Adrenal gland (tissue), 12 donors: Measurements from ENCODE around the gene PRKN. TPM values are rescaled to one million over a fixed set of nuclear protein-coding genes. Genes with fewer than 3 reads are reported as not detected.

Source experiments
- DNase-seq, 7 donors: peaks; one replicate each; pipeline ENCODE4 v3.0.0-alpha.2; 2019 to 2020
- H3K27ac ChIP-seq, 5 donors: fragments of 200-600 bp; sonication (generic) in 4 of 5; 1 replicate in 3 of 5; 2 replicates in 2 of 5; pipeline versions ENCODE4 v1.5.1 to v1.8.0; 2016 to 2020; ENCODE audit warnings: mild to moderate bottlenecking in 1 of 5
- H3K27me3 ChIP-seq: fragments of 200-600 bp; 2 replicates; pipeline ENCODE4 v1.8.0; 2021
- H3K36me3 ChIP-seq, 2 donors: fragments of 200-600 bp; replicated peaks in 1 of 2; 1 replicate in 1 of 2; 2 replicates in 1 of 2; pipeline versions ENCODE4 v1.5.1 to v1.8.0; 2018 to 2022
- H3K4me1 ChIP-seq, 2 donors: fragments of 200-600 bp; replicated peaks in 1 of 2; 1 replicate in 1 of 2; 2 replicates in 1 of 2; pipeline versions ENCODE4 v1.5.1 to v1.8.0; 2018 to 2021
- H3K4me3 ChIP-seq, 4 donors: fragments of 200-600 bp; sonication (generic) in 3 of 4; one replicate each; pipeline ENCODE4 v1.5.1; 2016 to 2018
- H3K9me3 ChIP-seq, 3 donors: fragments of 200-600 bp; sonication (generic) in 1 of 3; replicated peaks in 1 of 3; 1 replicate in 2 of 3; 2 replicates in 1 of 3; pipeline versions ENCODE4 v1.5.1 to v1.8.0; 2016 to 2021
- CTCF ChIP-seq, 6 experiments: fragments of 450-650 bp in 4 of 6; fragments of 200-600 bp in 2 of 6; sonication (generic) in 1 of 6; IDR thresholded peaks; 1 replicate in 5 of 6; 2 replicates in 1 of 6; pipeline versions ENCODE4 v1.5.1 to v1.8.0; 2016 to 2021; ENCODE audit warnings: antibody characterized with exemption in 6 of 6, mild to moderate bottlenecking in 2 of 6, moderate library complexity in 1 of 6
- POLR2A ChIP-seq, 2 donors: fragments of 450-650 bp; IDR thresholded peaks; one replicate each; pipeline ENCODE4 v1.6.1; 2017; ENCODE audit warnings: antibody characterized with exemption in 2 of 2, mild to moderate bottlenecking in 2 of 2, moderate library complexity in 1 of 2
- WGBS, 4 donors: extraction: QIAGEN DNeasy Blood & Tissue Kit in 2 of 4; methylation state at CpG; one replicate each; pipeline versions ENCODE4 v1.1.5 to v1.1.7; 2013 to 2017; 5-methylcytosine and 5-hydroxymethylcytosine counted together
- intact Hi-C, 2 donors: fragments of 100-400 bp; cut with DNase I; formaldehyde crosslinking; loops; one replicate each; pipeline versions ENCODE4 v1.14.1 to v1.15.0; 2022 to 2023
- polyA plus RNA-seq, 3 donors: library from polyadenylated mRNA; stranded (reverse); fragments of 200-250 nt in 2 of 3; fragments of 350-450 nt in 1 of 3; fragmentation: Illumina TruSeq in 1 of 3; extraction: RNeasy Lipid Tissue Mini Kit (QIAGEN cat#74804) in 1 of 3; gene quantifications; one replicate each; pipeline ENCODE4 v1.2.3, GENCODE V29; 2013 to 2014
- total RNA-seq, 9 donors: library from RNA; depleted of rRNA in 4 of 9; stranded (reverse); fragments of >200 nt in 4 of 9; fragments of 120-200 nt in 1 of 9; fragmentation: NEBNext Ultra II Directional in 1 of 9; extraction: Animal tissue kit (Norgen Biotek cat#: 25700) in 1 of 9; gene quantifications; one replicate each; pipeline versions ENCODE4 v1.1.0 to v1.2.4, GENCODE V29; 2013 to 2023
- donor health status: healthy with polysubstance abuse.
- donor health status: Bipolar disorder and iron deficiency.
- donor health status: DM: yes; HTN: yes; CAD: no.
- donor health status: DM: no; HTN: no; CAD: no.
- donor health status: DM: no; HTN: no; CAD: no.
- donor health status: DM: yes; HTN: yes; CAD: no.

The PRKN gene
- total and polyA plus RNA-seq, 12 donors, result 1.9 to 159 (median 13.3) TPM

- Histone ChIP-seq H3K9me3 (no peaks in the 10 kb centered on the region), H3K27me3 (no peaks in the 10 kb centered on the region), H3K27ac (no peak overlapping the region), H3K4me3 (no peak overlapping the region), H3K4me1 (no peaks in the 10 kb centered on the region), H3K36me3 (no peaks in the 10 kb centered on the region)
- 74 to 86% (median 83%) methylated on average over 1 of the region's 1 CpG for WGBS, 4 donors
- TF ChIP-seq CTCF (IDR thresholded peaks at IDR 0.05) (no peak), POLR2A (IDR thresholded peaks at IDR 0.05) (no peak)
- intact Hi-C loops, result no loop called here
- DNase-seq, result no peak
Observed at GRCh38 chr6:162331911-162332310, 395.7 kb downstream of the PRKN start.

- intact Hi-C loops, result no loop called here
- H3K36me3 ChIP-seq, result no peaks in the 10 kb centered on the region
- H3K4me3 ChIP-seq, result no peak overlapping the region
- H3K27me3 ChIP-seq, result no peaks in the 10 kb centered on the region
- no peak for TF ChIP-seq CTCF (IDR thresholded peaks at IDR 0.05)
- no peak for TF ChIP-seq POLR2A (IDR thresholded peaks at IDR 0.05)
- peaks cover 0 to 9% (median 5%) of the 10 kb centered on the region in 3 donors for H3K9me3 ChIP-seq
- DNase-seq, result no peak
- 91 to 95% (median 94%) methylated on average over 4 of the region's 4 CpGs for WGBS, 4 donors
- no peak overlapping the region for H3K27ac ChIP-seq
- no peaks in the 10 kb centered on the region for H3K4me1 ChIP-seq
Observed at GRCh38 chr6:162325826-162326225, 401.7 kb downstream of the PRKN start.

GRCh38 chr6:162325051-162325450 is 402.5 kb downstream of the PRKN start:
- intact Hi-C loops, result no loop called here
- no peak overlapping the region for H3K4me3 ChIP-seq
- no peak for TF ChIP-seq CTCF (IDR thresholded peaks at IDR 0.05)
- no peak for TF ChIP-seq POLR2A (IDR thresholded peaks at IDR 0.05)
- no peaks in the 10 kb centered on the region for H3K27me3 ChIP-seq
- DNase-seq, result no peak
- no peak overlapping the region for H3K27ac ChIP-seq
- H3K36me3 ChIP-seq, result no peaks in the 10 kb centered on the region
- peaks cover 0 to 17% (median 5%) of the 10 kb centered on the region in 3 donors for H3K9me3 ChIP-seq
- WGBS, 4 donors, result 75 to 87% (median 85%) methylated on average over 4 of the region's 4 CpGs
- H3K4me1 ChIP-seq, result no peaks in the 10 kb centered on the region

GRCh38 chr6:162315291-162315690 is 412.3 kb downstream of the PRKN start:
- Histone ChIP-seq H3K9me3 (peaks cover 0 to 2% (median 0%) of the 10 kb centered on the region in 3 donors), H3K27me3 (no peaks in the 10 kb centered on the region), H3K36me3 (no peaks in the 10 kb centered on the region), H3K4me3 (no peak overlapping the region), H3K4me1 (no peaks in the 10 kb centered on the region), H3K27ac (no peak overlapping the region)
- no peak for TF ChIP-seq POLR2A (IDR thresholded peaks at IDR 0.05)
- TF ChIP-seq CTCF (IDR thresholded peaks at IDR 0.05), result no peak
- no peak for DNase-seq
- WGBS, 4 donors, result 87 to 93% (median 91%) methylated on average over 3 of the region's 3 CpGs
- intact Hi-C loops, result no loop called here
